GM12874 (cell line): ENCODE measurements around the gene DOCK1.

ENCODE experiments used
- CTCF ChIP-seq: IDR thresholded peaks from 2 replicates; pipeline ENCODE4 v1.5.1; 2011; ENCODE audit warnings: low read depth, mild to moderate bottlenecking, control low read depth, low read length, moderate library complexity; ENCODE audit not compliant: insufficient read depth

The DOCK1 gene

GRCh38 chr10:126924180-126924914 lies 19.1 kb downstream of the DOCK1 start:
- no peak for TF ChIP-seq CTCF

- no peak for TF ChIP-seq CTCF
These were observed 19.7 kb downstream of the DOCK1 start for GRCh38 chr10:126924915-126925300.

GRCh38 chr10:126926568-126926967 lies 21.3 kb downstream of the DOCK1 start:
- TF ChIP-seq CTCF: no peak

GRCh38 chr10:126927799-126928198 lies 22.6 kb downstream of the DOCK1 start:
- no peak for TF ChIP-seq CTCF

GRCh38 chr10:126928274-126928673 lies 23.0 kb downstream of the DOCK1 start:
- no peak for TF ChIP-seq CTCF

- TF ChIP-seq CTCF: no peak
These were observed 24.2 kb downstream of the DOCK1 start for GRCh38 chr10:126929391-126929790.

- TF ChIP-seq CTCF: no peak
These were observed 25.1 kb downstream of the DOCK1 start for GRCh38 chr10:126930131-126930882.
